IMR-90 (cell line): ENCODE results near the gene NGFR. TPM values are rescaled to one million over a fixed set of nuclear protein-coding genes. Genes with fewer than 3 reads are reported as not detected.

Experiments used
- ATAC-seq: fragments of 200-7000 bp; cut with Tn5 transposase; 2 replicates; pipeline ENCODE4 v1.9.1; 2020; ENCODE audit warnings: low read depth, mild to moderate bottlenecking, moderate library complexity
- BruUV-seq: library from RNA; stranded (reverse); fragments of 400-500 nt; replicated peaks from 2 replicates; lab custom pipeline; 2021; lab: Mats Ljungman, UMichigan
- CTCF ChIA-PET: fragments of 300-600 bp; formaldehyde crosslinking; extraction: SDS; loops from one replicate; lab custom pipeline; 2021; ENCODE audit warnings: antibody characterized with exemption; lab: Yijun Ruan, JAX
- POLR2A ChIA-PET: fragments of 300-600 bp; sonication (Branson Sonifier 250); formaldehyde crosslinking; loops from one replicate; lab custom pipeline; 2022; ENCODE audit warnings: antibody characterized with exemption; ENCODE audit not compliant: unreplicated experiment; lab: Charles Lee
- DNase-seq: peaks from one replicate; pipeline ENCODE4 v3.0.0; 2013
- H2AFZ ChIP-seq: replicated peaks from 2 replicates; pipeline ENCODE3; 2013; ENCODE audit warnings: low read length, mild to moderate bottlenecking; ENCODE audit not compliant: poor library complexity
- H2AK5ac ChIP-seq: 2 replicates; pipeline ENCODE4 v1.6.1; 2013; ENCODE audit warnings: low read depth, low read length, inconsistent platforms
- H2AK9ac ChIP-seq: replicated peaks from 2 replicates; pipeline ENCODE3; 2013; ENCODE audit warnings: mild to moderate bottlenecking, low read depth, low read length, moderate library complexity; ENCODE audit not compliant: poor library complexity
- H2BK120ac ChIP-seq: 2 replicates; pipeline ENCODE4 v1.6.1; 2013; ENCODE audit warnings: low read depth, low read length, inconsistent platforms
- H2BK15ac ChIP-seq: 3 replicates; pipeline ENCODE4 v1.6.1; 2013; ENCODE audit warnings: low read depth, low read length, inconsistent platforms
- H2BK20ac ChIP-seq: 2 replicates; pipeline ENCODE4 v1.6.1; 2013; ENCODE audit warnings: low read depth, mild to moderate bottlenecking, inconsistent platforms, low read length, moderate library complexity
- H2BK5ac ChIP-seq: 2 replicates; pipeline ENCODE4 v1.6.1; 2013; ENCODE audit warnings: mild to moderate bottlenecking, low read depth, low read length, inconsistent platforms; ENCODE audit not compliant: poor library complexity, severe bottlenecking
- H3K14ac ChIP-seq: replicated peaks from 2 replicates; pipeline ENCODE4 v1.6.1; 2013; ENCODE audit warnings: low read depth, low read length, inconsistent platforms
- H3K18ac ChIP-seq: 2 replicates; pipeline ENCODE4 v1.6.1; 2013; ENCODE audit warnings: low read depth, low read length, control low read depth
- H3K23ac ChIP-seq: 2 replicates; pipeline ENCODE4 v1.6.1; 2013; ENCODE audit warnings: low read depth, low read length, inconsistent platforms
- H3K27ac ChIP-seq: 2 replicates; pipeline ENCODE4 v1.5.1; 2013; ENCODE audit warnings: mild to moderate bottlenecking, control low read depth, low read length; ENCODE audit not compliant: insufficient read depth
- H3K27me3 ChIP-seq: 2 replicates; pipeline ENCODE4 v1.6.1; 2013; ENCODE audit warnings: low read length; ENCODE audit not compliant: control insufficient read depth, insufficient read depth
- H3K36me3 ChIP-seq: 2 replicates; pipeline ENCODE4 v1.6.1; 2013; ENCODE audit warnings: low read length, mixed read lengths; ENCODE audit not compliant: control insufficient read depth, insufficient read depth
- H3K4ac ChIP-seq: 2 replicates; pipeline ENCODE4 v1.6.1; 2013; ENCODE audit warnings: low read depth, low read length, inconsistent platforms
- H3K4me1 ChIP-seq: 2 replicates; pipeline ENCODE4 v1.6.1; 2013; ENCODE audit warnings: low read length, mixed read lengths; ENCODE audit not compliant: control insufficient read depth, insufficient read depth
- H3K4me2 ChIP-seq: 2 replicates; pipeline ENCODE4 v1.6.1; 2013; ENCODE audit warnings: low read depth, mild to moderate bottlenecking, control low read depth, low read length, moderate library complexity
- H3K4me3 ChIP-seq: 2 replicates; pipeline ENCODE4 v1.5.1; 2013; ENCODE audit warnings: low read depth, mild to moderate bottlenecking, control low read depth, low read length, moderate library complexity; ENCODE audit not compliant: insufficient read depth
- H3K56ac ChIP-seq: 2 replicates; pipeline ENCODE4 v1.6.1; 2013; ENCODE audit warnings: low read length, inconsistent platforms; ENCODE audit not compliant: insufficient read depth; ENCODE audit errors: extremely low read depth
- H3K79me1 ChIP-seq, 2 experiments: 2 replicates each; pipeline ENCODE4 v1.6.1; 2013; ENCODE audit warnings: low read length in 2 of 2, inconsistent platforms in 1 of 2, low read depth in 1 of 2
- H3K9ac ChIP-seq: 2 replicates; pipeline ENCODE4 v1.6.1; 2013; ENCODE audit warnings: low read depth, low read length, control low read depth
- H3K9me1 ChIP-seq: 2 replicates; pipeline ENCODE4 v1.6.1; 2013; ENCODE audit warnings: low read length, inconsistent platforms; ENCODE audit not compliant: insufficient read depth
- H3K9me3 ChIP-seq: 2 replicates; pipeline ENCODE4 v1.6.1; 2013; ENCODE audit warnings: low read length; ENCODE audit not compliant: control insufficient read depth, insufficient read depth
- H4K20me1 ChIP-seq: 2 replicates; pipeline ENCODE4 v1.6.1; 2013; ENCODE audit warnings: low read length, inconsistent platforms; ENCODE audit not compliant: insufficient read depth
- H4K5ac ChIP-seq: 2 replicates; pipeline ENCODE4 v1.6.1; 2013; ENCODE audit warnings: mild to moderate bottlenecking, low read depth, low read length, control low read depth
- H4K8ac ChIP-seq, 2 experiments: 2 replicates each; pipeline ENCODE4 v1.6.1; 2013; ENCODE audit warnings: low read depth in 2 of 2, low read length in 2 of 2, control low read depth in 1 of 2, inconsistent platforms in 1 of 2
- H4K91ac ChIP-seq: 2 replicates; pipeline ENCODE4 v1.6.1; 2013; ENCODE audit warnings: low read depth, low read length, inconsistent platforms; ENCODE audit not compliant: insufficient read depth
- NFE2L2 ChIP-seq: fragments of 150-350 bp; IDR thresholded peaks from 2 replicates; pipeline ENCODE4 v1.6.1; 2016; ENCODE audit warnings: low read depth, mild to moderate bottlenecking, low read length
- RAD21 ChIP-seq: IDR thresholded peaks from 2 replicates; pipeline ENCODE4 v1.6.1; 2012; ENCODE audit warnings: low read length, improper control_type of control experiment
- WGBS, 2 experiments: methylation state at CpG; one replicate each; pipeline versions ENCODE4 v1.1.5 to v1.1.7; 2013; ENCODE audit warnings: missing lambda C conversion rate in 2 of 2; ENCODE audit not compliant: insufficient read length in 1 of 2; ENCODE audit errors: extremely low coverage in 2 of 2; 5-methylcytosine and 5-hydroxymethylcytosine counted together
- dilution Hi-C: fragments of 300-500 bp; cut with HindIII; formaldehyde crosslinking; loops from one replicate; pipeline ENCODE4 v1.14.3; 2018; ENCODE audit warnings: low sequenced_read_pairs; ENCODE audit not compliant: unreplicated experiment
- in situ Hi-C: fragments of 300-500 bp; cut with MboI; formaldehyde crosslinking; loops from 3 replicates; pipeline ENCODE4 v1.14.3; 2019; ENCODE audit warnings: low sequenced_read_pairs, inconsistent platforms, mixed read lengths
- intact Hi-C: fragments of 100-400 bp; cut with micrococcal nuclease; formaldehyde crosslinking; loops from 2 replicates; pipeline ENCODE4 v1.10.0; 2022
- polyA plus RNA-seq, 3 experiments: library from polyadenylated mRNA; depleted of rRNA; stranded (reverse); fragments of >200 nt; gene quantifications; 2 replicates each; pipeline ENCODE4 v1.2.3, GENCODE V29; 2012; ENCODE audit warnings: low replicate concordance in 1 of 3
- total RNA-seq: library from RNA; depleted of rRNA; stranded (reverse); fragments of >200 nt; gene quantifications from 2 replicates; pipeline ENCODE4 v1.2.3, GENCODE V29; 2012

NGFR gene
- total and polyA plus RNA-seq, 2 of the 4 experiments (the other 2 are of a cell fraction): 0.15 to 0.18 TPM

DNA sequence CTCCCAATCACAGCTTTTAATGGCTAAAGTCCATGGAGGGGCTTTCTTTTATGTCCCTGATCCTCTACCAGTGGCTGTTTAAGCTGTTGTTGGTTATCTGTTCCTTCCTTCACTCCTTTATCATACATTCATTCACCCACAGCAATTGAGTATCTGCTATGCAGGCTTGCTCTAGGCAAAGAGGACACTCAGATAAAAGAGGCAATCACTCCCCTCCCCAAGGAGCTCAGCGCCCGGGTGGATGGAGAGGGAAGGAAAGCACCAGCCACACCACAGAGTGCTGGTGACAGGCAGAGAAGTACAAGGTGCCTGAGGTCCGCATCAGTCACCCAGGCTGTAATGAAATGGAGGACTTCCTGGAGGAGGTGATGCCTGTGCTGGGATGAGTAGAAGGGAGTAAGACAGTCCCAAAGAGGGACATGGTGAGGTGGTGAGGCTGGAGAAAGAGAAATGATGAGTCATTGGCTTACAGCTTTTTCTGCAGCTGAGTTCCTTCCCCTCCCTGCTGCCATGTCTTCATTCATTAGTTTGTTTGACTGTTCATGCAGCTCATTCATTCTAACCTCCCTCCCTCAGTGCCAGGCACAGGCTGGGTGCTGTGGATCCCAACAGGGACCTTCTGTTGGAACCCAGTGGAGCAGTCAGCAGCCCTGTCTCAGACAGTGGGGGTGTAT, 12.8 kb upstream of the NGFR start:
- CTCF ChIA-PET: no interaction called here
- Histone ChIP-seq H3K56ac (no peak overlapping the region), H3K4me2 (no peak overlapping the region), H4K5ac (no peak overlapping the region), H3K9me3 (no peaks in the 10 kb centered on the region), H3K27ac (no peak overlapping the region), H2AK9ac (no peak overlapping the region), H4K8ac (no peak overlapping the region), H3K23ac (no peak overlapping the region), H3K4ac (no peak overlapping the region), H3K14ac (no peak overlapping the region), H4K91ac (no peak overlapping the region), H3K4me1 (no peaks in the 10 kb centered on the region), H3K79me1 (no peaks in the 10 kb centered on the region), H3K9ac (no peak overlapping the region), H2BK20ac (no peak overlapping the region), H2BK120ac (no peak overlapping the region), H2BK15ac (no peak overlapping the region), H4K20me1 (no peaks in the 10 kb centered on the region), H3K4me3 (no peak overlapping the region), H2AFZ (peak overlapping the region; percentile 48), H3K27me3 (peaks cover 91% of the 10 kb centered on the region), H2AK5ac (no peak overlapping the region), H2BK5ac (no peak overlapping the region), H3K18ac (no peak overlapping the region), H3K36me3 (no peaks in the 10 kb centered on the region), H3K9me1 (no peaks in the 10 kb centered on the region)
- POLR2A ChIA-PET: no interaction called here
- TF ChIP-seq RAD21 (no peak), NFE2L2 (peak; percentile 84)
- in situ Hi-C loops (no loop called here), intact Hi-C loops (no loop called here), dilution Hi-C loops (no loop called here)
- BruUV-seq: no TSS peak
- ATAC-seq (no peak; the same call in 1 of the 2 replicates), DNase-seq (peak; percentile 16)
- WGBS, 2 experiments: 80% methylated on average over 1 of the region's 3 CpGs; no CpG with 5 or more reads in 1 of the 2 experiments
